MM.1S (cell line): Measurements from ENCODE around the gene PLXNA4.

Experiments used
- DNase-seq: peaks from one replicate; pipeline ENCODE4 v3.0.0-alpha.2; 2015
- H2AFZ ChIP-seq: fragments of 300-600 bp; sonication (generic); 2 replicates; pipeline ENCODE4 v1.6.0; 2016; ENCODE audit warnings: antibody characterized with exemption, low read length
- H3F3A ChIP-seq: fragments of 300-600 bp; sonication (generic); 2 replicates; pipeline ENCODE4 v1.6.1; 2016; ENCODE audit warnings: mild to moderate bottlenecking, antibody characterized with exemption, low read length, moderate library complexity, mixed read lengths; ENCODE audit not compliant: insufficient read depth
- H3K27ac ChIP-seq: fragments of 300-600 bp; sonication (generic); 2 replicates; pipeline ENCODE4 v1.5.1; 2016; ENCODE audit warnings: mild to moderate bottlenecking, low read length
- H3K27me3 ChIP-seq: fragments of 300-600 bp; sonication (generic); replicated peaks from 2 replicates; pipeline ENCODE4 v1.6.0; 2016; ENCODE audit warnings: low read length; ENCODE audit not compliant: insufficient read depth
- H3K36me3 ChIP-seq: fragments of 300-600 bp; sonication (generic); replicated peaks from 2 replicates; pipeline ENCODE4 v1.6.1; 2016; ENCODE audit warnings: mild to moderate bottlenecking, low read length, mixed read lengths; ENCODE audit not compliant: insufficient read depth
- H3K4me1 ChIP-seq: fragments of 300-600 bp; sonication (generic); 2 replicates; pipeline ENCODE4 v1.6.1; 2016; ENCODE audit warnings: low read length, mixed read lengths
- H3K4me2 ChIP-seq: fragments of 300-600 bp; sonication (generic); 2 replicates; pipeline ENCODE4 v1.6.0; 2016; ENCODE audit warnings: low read depth, low read length
- H3K4me3 ChIP-seq: fragments of 300-600 bp; sonication (generic); 2 replicates; pipeline ENCODE4 v1.5.1; 2016; ENCODE audit warnings: low read length, mixed read lengths
- H3K79me2 ChIP-seq: fragments of 300-600 bp; sonication (generic); 2 replicates; pipeline ENCODE4 v1.6.1; 2016; ENCODE audit warnings: mixed run types, low read length, mixed read lengths
- H3K9ac ChIP-seq: fragments of 300-600 bp; sonication (generic); 2 replicates; pipeline ENCODE4 v1.6.1; 2016; ENCODE audit warnings: low read length, mixed read lengths
- H3K9me2 ChIP-seq: fragments of 300-600 bp; sonication (generic); replicated peaks from 2 replicates; pipeline ENCODE4 v1.6.1; 2016; ENCODE audit warnings: mild to moderate bottlenecking, low read length, mixed read lengths; ENCODE audit not compliant: insufficient read depth
- H3K9me3 ChIP-seq: fragments of 300-600 bp; sonication (generic); replicated peaks from 2 replicates; pipeline ENCODE4 v1.6.1; 2016; ENCODE audit warnings: mild to moderate bottlenecking, low read length, mixed read lengths; ENCODE audit not compliant: insufficient read depth
- H4K20me1 ChIP-seq: fragments of 300-600 bp; sonication (generic); 2 replicates; pipeline ENCODE4 v1.6.1; 2016; ENCODE audit warnings: mild to moderate bottlenecking, low read length, moderate library complexity, mixed read lengths; ENCODE audit not compliant: insufficient read depth
- EZH2 ChIP-seq: fragments of 300-600 bp; sonication (generic); optimal IDR thresholded peaks from 2 replicates; pipeline ENCODE3; 2017; ENCODE audit warnings: low read depth, mild to moderate bottlenecking, antibody characterized with exemption, low read length, mixed read lengths
- EZH2phosphoT487 ChIP-seq: fragments of 300-600 bp; sonication (generic); IDR thresholded peaks from 2 replicates; pipeline ENCODE4 v1.6.1; 2018; ENCODE audit warnings: antibody characterized with exemption, low read length
- TF ChIP-seq, protein P1 (sequence below): fragments of 300-600 bp; sonication (generic); IDR thresholded peaks from 2 replicates; pipeline ENCODE4 v1.5.1; 2016; ENCODE audit warnings: antibody characterized with exemption, low read length, mixed read lengths

PLXNA4 gene

GRCh38 chr7:132122901-132123300, 453.4 kb downstream of the PLXNA4 start:
- H3K4me1 ChIP-seq = no peaks in the 10 kb centered on the region
- no peaks in the 10 kb centered on the region for H3K9me2 ChIP-seq
- H4K20me1 ChIP-seq = no peaks in the 10 kb centered on the region
- H3K4me2 ChIP-seq = no peak overlapping the region
- no peak overlapping the region for H3K27ac ChIP-seq
- no peaks in the 10 kb centered on the region for H3K36me3 ChIP-seq
- H3K9me3 ChIP-seq = no peaks in the 10 kb centered on the region
- no peak overlapping the region for H2AFZ ChIP-seq
- no peaks in the 10 kb centered on the region for H3K27me3 ChIP-seq
- H3K9ac ChIP-seq = no peak overlapping the region
- no peaks in the 10 kb centered on the region for H3F3A ChIP-seq
- no peak for DNase-seq
- TF ChIP-seq EZH2 (no peak), EZH2phosphoT487 (no peak)
- TF ChIP-seq, protein P1, sequence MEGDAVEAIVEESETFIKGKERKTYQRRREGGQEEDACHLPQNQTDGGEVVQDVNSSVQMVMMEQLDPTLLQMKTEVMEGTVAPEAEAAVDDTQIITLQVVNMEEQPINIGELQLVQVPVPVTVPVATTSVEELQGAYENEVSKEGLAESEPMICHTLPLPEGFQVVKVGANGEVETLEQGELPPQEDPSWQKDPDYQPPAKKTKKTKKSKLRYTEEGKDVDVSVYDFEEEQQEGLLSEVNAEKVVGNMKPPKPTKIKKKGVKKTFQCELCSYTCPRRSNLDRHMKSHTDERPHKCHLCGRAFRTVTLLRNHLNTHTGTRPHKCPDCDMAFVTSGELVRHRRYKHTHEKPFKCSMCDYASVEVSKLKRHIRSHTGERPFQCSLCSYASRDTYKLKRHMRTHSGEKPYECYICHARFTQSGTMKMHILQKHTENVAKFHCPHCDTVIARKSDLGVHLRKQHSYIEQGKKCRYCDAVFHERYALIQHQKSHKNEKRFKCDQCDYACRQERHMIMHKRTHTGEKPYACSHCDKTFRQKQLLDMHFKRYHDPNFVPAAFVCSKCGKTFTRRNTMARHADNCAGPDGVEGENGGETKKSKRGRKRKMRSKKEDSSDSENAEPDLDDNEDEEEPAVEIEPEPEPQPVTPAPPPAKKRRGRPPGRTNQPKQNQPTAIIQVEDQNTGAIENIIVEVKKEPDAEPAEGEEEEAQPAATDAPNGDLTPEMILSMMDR = no peak
- no peak overlapping the region for H3K4me3 ChIP-seq
- H3K79me2 ChIP-seq = no peaks in the 10 kb centered on the region

DNA sequence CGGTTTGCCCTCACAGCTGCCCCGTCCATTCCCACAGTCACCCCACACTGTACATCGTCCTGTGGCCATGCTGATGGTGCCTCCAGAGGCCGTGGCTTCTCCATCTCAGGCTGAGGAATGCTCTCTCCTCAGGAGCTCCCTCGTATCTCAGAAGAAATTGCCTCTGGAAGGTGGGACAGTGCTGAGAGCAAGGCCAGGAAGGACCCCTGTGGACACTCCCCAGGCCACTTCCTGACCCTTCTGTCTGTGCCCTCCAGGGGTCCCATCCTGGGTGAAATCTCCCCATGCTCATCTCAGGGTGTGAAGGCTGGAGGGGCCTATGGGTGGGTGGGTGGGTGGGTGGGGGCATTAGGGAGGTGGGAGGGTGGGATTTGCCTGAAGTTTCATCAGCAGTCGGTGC, 454.3 kb downstream of the PLXNA4 start:
- Histone ChIP-seq H3K79me2 (no peaks in the 10 kb centered on the region), H3K4me2 (no peak overlapping the region), H4K20me1 (no peaks in the 10 kb centered on the region), H3K27ac (no peak overlapping the region), H3K9me2 (no peaks in the 10 kb centered on the region), H3K9me3 (no peaks in the 10 kb centered on the region), H3K36me3 (no peaks in the 10 kb centered on the region), H3K4me1 (no peaks in the 10 kb centered on the region), H3F3A (no peaks in the 10 kb centered on the region), H3K9ac (no peak overlapping the region), H2AFZ (no peak overlapping the region), H3K27me3 (no peaks in the 10 kb centered on the region), H3K4me3 (no peak overlapping the region)
- no peak for DNase-seq
- no peak for TF ChIP-seq EZH2phosphoT487
- no peak for TF ChIP-seq EZH2
- TF ChIP-seq, protein P1 = no peak

DNA sequence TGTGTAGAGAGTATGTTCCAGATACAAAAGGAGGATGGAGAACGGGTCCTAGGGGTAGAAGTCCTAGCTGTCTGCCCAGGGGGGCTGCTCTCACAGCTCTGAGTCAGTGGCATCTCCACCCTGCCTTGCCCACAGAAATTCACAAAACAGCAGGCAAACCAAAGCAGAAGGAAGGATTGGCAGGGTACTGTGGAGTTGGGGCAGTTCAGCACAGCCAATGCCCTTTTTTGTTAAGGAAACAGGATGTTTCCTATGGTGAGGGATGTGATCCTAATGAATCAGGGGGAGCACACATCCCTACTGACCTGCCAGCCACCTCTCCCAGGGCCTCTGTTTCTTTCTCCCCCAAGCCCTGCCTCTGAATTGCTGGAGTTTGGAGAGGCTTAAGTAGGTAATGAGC, 457.6 kb downstream of the PLXNA4 start:
- Histone ChIP-seq H3K9me3 (no peaks in the 10 kb centered on the region), H3K79me2 (no peaks in the 10 kb centered on the region), H3K27ac (no peak overlapping the region), H3F3A (no peaks in the 10 kb centered on the region), H4K20me1 (no peaks in the 10 kb centered on the region), H3K4me1 (no peaks in the 10 kb centered on the region), H3K36me3 (no peaks in the 10 kb centered on the region), H3K9ac (no peak overlapping the region), H3K9me2 (no peaks in the 10 kb centered on the region), H3K4me2 (no peak overlapping the region), H3K4me3 (no peak overlapping the region), H3K27me3 (no peaks in the 10 kb centered on the region), H2AFZ (no peak overlapping the region)
- TF ChIP-seq EZH2 (no peak), EZH2phosphoT487 (no peak)
- TF ChIP-seq, protein P1 = no peak
- no peak for DNase-seq

DNA sequence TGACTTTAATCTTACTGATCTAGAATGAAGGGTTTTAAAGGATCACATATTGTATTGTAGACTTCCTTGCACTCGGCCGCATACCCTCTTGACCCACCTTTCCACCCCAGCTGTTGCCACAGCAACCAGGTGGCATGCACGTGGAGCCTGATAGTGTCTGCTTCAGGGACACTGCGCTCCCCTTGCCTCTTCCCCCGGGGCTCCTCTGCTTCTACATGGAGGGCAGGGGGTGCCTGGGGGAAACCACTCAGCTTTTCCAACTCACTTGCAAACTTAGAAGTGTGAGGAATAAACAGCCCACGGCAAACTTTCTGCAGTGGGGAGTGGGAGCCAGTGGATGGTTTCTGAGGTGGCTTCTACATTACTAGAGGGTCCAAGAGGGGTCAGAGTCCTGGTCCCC, 458.6 kb downstream of the PLXNA4 start:
- H4K20me1 ChIP-seq = no peaks in the 10 kb centered on the region
- DNase-seq = no peak
- H3K36me3 ChIP-seq = no peaks in the 10 kb centered on the region
- H3K79me2 ChIP-seq = no peaks in the 10 kb centered on the region
- no peaks in the 10 kb centered on the region for H3K9me2 ChIP-seq
- no peak overlapping the region for H2AFZ ChIP-seq
- H3K4me1 ChIP-seq = no peaks in the 10 kb centered on the region
- no peaks in the 10 kb centered on the region for H3F3A ChIP-seq
- H3K4me2 ChIP-seq = no peak overlapping the region
- H3K9me3 ChIP-seq = no peaks in the 10 kb centered on the region
- no peaks in the 10 kb centered on the region for H3K27me3 ChIP-seq
- TF ChIP-seq EZH2phosphoT487 (no peak), EZH2 (no peak)
- TF ChIP-seq, protein P1 = no peak
- H3K9ac ChIP-seq = no peak overlapping the region
- H3K27ac ChIP-seq = no peak overlapping the region
- no peak overlapping the region for H3K4me3 ChIP-seq
